Hepatocyte (in vitro differentiated cells): ENCODE results near the gene GPR152. TPM values are rescaled to one million over a fixed set of nuclear protein-coding genes. Genes with fewer than 3 reads are reported as not detected.

Source experiments
- DNase-seq: peaks from one replicate; pipeline ENCODE4 v3.0.0-alpha.2; 2016; ENCODE audit warnings: low spot score
- H2AFZ ChIP-seq: fragments of 200-600 bp; sonication (generic); 2 replicates; pipeline ENCODE4 v1.6.0; 2016; ENCODE audit warnings: antibody characterized with exemption, mild to moderate bottlenecking
- H3K27ac ChIP-seq: fragments of 200-600 bp; sonication (generic); 2 replicates; pipeline ENCODE4 v1.5.1; 2016; ENCODE audit warnings: mild to moderate bottlenecking
- H3K27me3 ChIP-seq: fragments of 200-600 bp; sonication (generic); 2 replicates; pipeline ENCODE4 v1.6.1; 2016
- H3K36me3 ChIP-seq: fragments of 200-600 bp; sonication (generic); replicated peaks from 2 replicates; pipeline ENCODE4 v1.5.1; 2016; ENCODE audit warnings: low read depth; ENCODE audit not compliant: insufficient read depth
- H3K4me1 ChIP-seq: fragments of 200-600 bp; sonication (generic); 2 replicates; pipeline ENCODE4 v1.5.1; 2016; ENCODE audit warnings: mild to moderate bottlenecking, moderate library complexity; ENCODE audit not compliant: insufficient read depth
- H3K4me2 ChIP-seq: fragments of 200-600 bp; sonication (generic); 2 replicates; pipeline ENCODE4 v1.6.0; 2016
- H3K4me3 ChIP-seq: fragments of 200-600 bp; sonication (generic); 2 replicates; pipeline ENCODE4 v1.5.1; 2016; ENCODE audit warnings: mild to moderate bottlenecking
- H3K79me2 ChIP-seq: fragments of 200-600 bp; sonication (generic); 2 replicates; pipeline ENCODE4 v1.6.0; 2017; ENCODE audit warnings: mild to moderate bottlenecking
- H3K9me2 ChIP-seq: fragments of 200-600 bp; sonication (generic); replicated peaks from 2 replicates; pipeline ENCODE4 v1.6.0; 2017; ENCODE audit warnings: mild to moderate bottlenecking; ENCODE audit not compliant: insufficient read depth
- H3K9me3 ChIP-seq: fragments of 200-600 bp; sonication (generic); 2 replicates; pipeline ENCODE4 v1.5.1; 2016; ENCODE audit warnings: low read depth, mild to moderate bottlenecking
- H4K20me1 ChIP-seq: fragments of 200-600 bp; sonication (generic); 2 replicates; pipeline ENCODE4 v1.6.0; 2016; ENCODE audit warnings: mild to moderate bottlenecking; ENCODE audit not compliant: insufficient read depth, poor library complexity, severe bottlenecking
- EZH2 ChIP-seq: fragments of 200-600 bp; sonication (generic); IDR thresholded peaks from 2 replicates; pipeline ENCODE4 v1.6.1; 2016; ENCODE audit warnings: antibody characterized with exemption, mild to moderate bottlenecking, borderline replicate concordance
- EZH2phosphoT487 ChIP-seq: fragments of 200-600 bp; sonication (generic); IDR thresholded peaks from one replicate; pipeline ENCODE4 v1.6.1; 2018; ENCODE audit warnings: antibody characterized with exemption, mild to moderate bottlenecking, low read depth, moderate library complexity; ENCODE audit not compliant: unreplicated experiment, severe bottlenecking
- WGBS: methylation state at CpG from one replicate; pipeline ENCODE4 v1.1.6; 2016; ENCODE audit warnings: low lambda C conversion rate; ENCODE audit errors: missing lambda C conversion rate; 5-methylcytosine and 5-hydroxymethylcytosine counted together
- polyA plus RNA-seq: library from polyadenylated mRNA; unstranded; fragments of >200 nt; fragmentation: Nextera tagmentation; extraction: Ambion mirVana; gene quantifications from 2 replicates; pipeline ENCODE4 v1.2.1, GENCODE V29; 2016
- total RNA-seq: library from RNA; depleted of rRNA; stranded (reverse); fragments of >200 nt; gene quantifications from 2 replicates; pipeline ENCODE4 v1.2.3, GENCODE V29; 2014
- TF ChIP-seq, protein P1 (sequence below): fragments of 200-600 bp; sonication (generic); IDR thresholded peaks from 2 replicates; pipeline ENCODE4 v1.5.1; 2016; ENCODE audit warnings: antibody characterized with exemption, mild to moderate bottlenecking; ENCODE audit not compliant: poor library complexity

The GPR152 gene
- total and polyA plus RNA-seq, 2 experiments from 2014 or later: not detected

GRCh38 chr11:67491276-67492068 is 38.9 kb upstream of the GPR152 start:
- no peaks in the 10 kb centered on the region for H3K9me2 ChIP-seq
- 91% methylated on average over 18 of the region's 24 CpGs for WGBS
- H3K36me3 ChIP-seq: no peaks in the 10 kb centered on the region
- H3K4me1 ChIP-seq: no peaks in the 10 kb centered on the region
- DNase-seq: no peak
- TF ChIP-seq, protein P1, sequence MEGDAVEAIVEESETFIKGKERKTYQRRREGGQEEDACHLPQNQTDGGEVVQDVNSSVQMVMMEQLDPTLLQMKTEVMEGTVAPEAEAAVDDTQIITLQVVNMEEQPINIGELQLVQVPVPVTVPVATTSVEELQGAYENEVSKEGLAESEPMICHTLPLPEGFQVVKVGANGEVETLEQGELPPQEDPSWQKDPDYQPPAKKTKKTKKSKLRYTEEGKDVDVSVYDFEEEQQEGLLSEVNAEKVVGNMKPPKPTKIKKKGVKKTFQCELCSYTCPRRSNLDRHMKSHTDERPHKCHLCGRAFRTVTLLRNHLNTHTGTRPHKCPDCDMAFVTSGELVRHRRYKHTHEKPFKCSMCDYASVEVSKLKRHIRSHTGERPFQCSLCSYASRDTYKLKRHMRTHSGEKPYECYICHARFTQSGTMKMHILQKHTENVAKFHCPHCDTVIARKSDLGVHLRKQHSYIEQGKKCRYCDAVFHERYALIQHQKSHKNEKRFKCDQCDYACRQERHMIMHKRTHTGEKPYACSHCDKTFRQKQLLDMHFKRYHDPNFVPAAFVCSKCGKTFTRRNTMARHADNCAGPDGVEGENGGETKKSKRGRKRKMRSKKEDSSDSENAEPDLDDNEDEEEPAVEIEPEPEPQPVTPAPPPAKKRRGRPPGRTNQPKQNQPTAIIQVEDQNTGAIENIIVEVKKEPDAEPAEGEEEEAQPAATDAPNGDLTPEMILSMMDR: no peak
- no peak for TF ChIP-seq EZH2
- no peak for TF ChIP-seq EZH2phosphoT487
- H2AFZ ChIP-seq: no peak overlapping the region
- no peaks in the 10 kb centered on the region for H3K9me3 ChIP-seq
- no peaks in the 10 kb centered on the region for H4K20me1 ChIP-seq
- no peak overlapping the region for H3K4me3 ChIP-seq
- no peak overlapping the region for H3K4me2 ChIP-seq
- no peaks in the 10 kb centered on the region for H3K79me2 ChIP-seq
- H3K27me3 ChIP-seq: no peaks in the 10 kb centered on the region
- H3K27ac ChIP-seq: no peak overlapping the region

GRCh38 chr11:67490727-67491065 is 38.2 kb upstream of the GPR152 start:
- H3K36me3 ChIP-seq: no peaks in the 10 kb centered on the region
- no peaks in the 10 kb centered on the region for H3K27me3 ChIP-seq
- DNase-seq: no peak

DNA sequence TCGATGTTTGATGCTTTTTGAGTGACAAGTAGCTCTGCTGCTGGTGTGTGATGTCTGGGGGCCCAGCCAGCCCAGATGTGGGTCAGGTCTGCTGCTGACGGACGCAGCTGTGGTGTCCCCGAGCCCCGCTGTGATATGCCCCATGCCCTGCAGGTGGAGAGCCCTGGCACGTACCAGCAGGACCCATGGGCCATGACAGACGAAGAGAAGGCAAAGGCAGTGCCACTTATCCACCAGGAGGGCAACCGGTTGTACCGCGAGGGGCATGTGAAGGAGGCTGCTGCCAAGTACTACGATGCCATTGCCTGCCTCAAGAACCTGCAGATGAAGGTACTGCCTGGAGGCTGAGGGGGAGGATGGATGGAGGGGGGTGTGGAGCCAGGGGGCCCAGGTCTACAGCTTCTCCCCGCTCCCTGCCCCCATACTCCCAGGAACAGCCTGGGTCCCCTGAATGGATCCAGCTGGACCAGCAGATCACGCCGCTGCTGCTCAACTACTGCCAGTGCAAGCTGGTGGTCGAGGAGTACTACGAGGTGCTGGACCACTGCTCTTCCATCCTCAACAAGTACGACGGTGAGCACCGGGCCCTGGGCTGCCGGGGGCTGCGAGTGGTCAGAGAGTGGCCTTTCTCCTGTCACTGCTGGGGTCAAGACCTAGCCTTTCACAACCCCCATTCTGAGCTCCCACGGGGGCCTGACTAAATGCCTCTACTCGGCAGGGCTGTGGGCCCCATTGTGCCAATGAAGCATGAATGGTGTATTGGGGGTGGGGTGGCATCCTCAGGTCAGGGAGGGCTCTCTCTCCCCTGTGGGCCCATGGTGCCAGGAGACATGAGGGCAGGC is 37.6 kb upstream of the GPR152 start:
- Histone ChIP-seq H3K4me1 (no peaks in the 10 kb centered on the region), H3K36me3 (no peaks in the 10 kb centered on the region)
- 93% methylated on average over 21 of the region's 23 CpGs for WGBS

More at GRCh38 chr11:67490727-67491065, 38.2 kb upstream of the GPR152 start:
- H3K79me2 ChIP-seq: peaks cover 4% of the 10 kb centered on the region
- TF ChIP-seq EZH2phosphoT487 (no peak), EZH2 (no peak)
- TF ChIP-seq, protein P1: no peak
- WGBS: 95% methylated on average over 12 of the region's 15 CpGs
- H3K4me1 ChIP-seq: no peaks in the 10 kb centered on the region
- H3K9me2 ChIP-seq: no peaks in the 10 kb centered on the region
- no peak overlapping the region for H3K4me2 ChIP-seq
- H4K20me1 ChIP-seq: no peaks in the 10 kb centered on the region
- H3K9me3 ChIP-seq: no peaks in the 10 kb centered on the region
- H3K4me3 ChIP-seq: no peak overlapping the region
- H2AFZ ChIP-seq: no peak overlapping the region
- no peak overlapping the region for H3K27ac ChIP-seq

More for the DNA sequence above, 37.6 kb upstream of the GPR152 start:
- Histone ChIP-seq H3K27ac (no peak overlapping the region), H3K27me3 (no peaks in the 10 kb centered on the region), H3K4me3 (no peak overlapping the region), H3K9me2 (no peaks in the 10 kb centered on the region), H3K79me2 (peaks cover 8% of the 10 kb centered on the region), H4K20me1 (no peaks in the 10 kb centered on the region), H3K9me3 (no peaks in the 10 kb centered on the region), H2AFZ (no peak overlapping the region), H3K4me2 (no peak overlapping the region)
- DNase-seq: no peak
- TF ChIP-seq EZH2 (no peak), EZH2phosphoT487 (no peak)
- TF ChIP-seq, protein P1: no peak
